HG02588 (cell line): Measurements from ENCODE around the gene SLC22A5.

Source experiments
- ATAC-seq: cut with Tn5 transposase; IDR thresholded peaks from one replicate; pipeline ENCODE4 v1.9.1; 2021; ENCODE audit warnings: mild to moderate bottlenecking, moderate library complexity; ENCODE audit not compliant: unreplicated experiment

Gene SLC22A5

DNA sequence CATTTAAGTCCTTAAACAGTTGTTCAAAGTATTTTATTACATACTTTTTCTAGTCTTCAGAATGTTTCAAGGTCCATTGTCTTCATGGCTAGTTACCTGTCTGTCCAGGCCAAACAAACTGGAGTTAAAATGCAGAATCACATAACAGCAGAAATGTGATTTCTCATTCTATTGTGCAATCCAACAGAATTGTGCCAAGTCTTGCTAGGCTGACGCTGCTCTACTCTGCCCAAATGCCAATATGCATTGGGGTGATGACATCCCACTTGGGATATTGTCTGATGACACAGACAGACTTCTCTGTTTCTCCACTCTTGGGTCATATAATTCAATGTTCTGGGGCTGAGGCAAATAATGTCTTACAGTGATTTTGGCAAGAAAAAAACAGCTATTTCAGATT lies 5.2 kb upstream of the SLC22A5 start:
- no peak for ATAC-seq

- ATAC-seq: no peak
Observed at GRCh38 chr5:132365213-132365612, 4.3 kb upstream of the SLC22A5 start.

DNA sequence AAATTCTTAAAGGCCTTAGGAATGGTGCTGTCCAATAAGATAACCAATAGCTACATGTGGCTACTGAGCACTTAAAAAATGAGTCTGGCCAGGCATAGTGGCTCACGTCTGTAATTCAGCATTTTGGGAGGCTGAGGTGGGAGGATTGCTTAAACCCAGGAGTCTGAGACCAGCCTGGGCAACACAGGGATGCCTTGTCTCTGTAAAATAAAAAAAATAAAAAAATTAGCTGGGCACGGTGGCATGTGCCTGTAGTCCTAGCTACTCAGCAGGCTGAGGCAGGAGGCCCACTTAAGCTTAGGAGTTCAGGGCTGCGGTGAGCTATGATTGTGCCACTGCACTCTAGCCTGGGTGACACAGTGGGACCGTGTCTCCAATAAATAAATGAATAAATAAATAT lies 1.3 kb upstream of the SLC22A5 start:
- no peak for ATAC-seq

DNA sequence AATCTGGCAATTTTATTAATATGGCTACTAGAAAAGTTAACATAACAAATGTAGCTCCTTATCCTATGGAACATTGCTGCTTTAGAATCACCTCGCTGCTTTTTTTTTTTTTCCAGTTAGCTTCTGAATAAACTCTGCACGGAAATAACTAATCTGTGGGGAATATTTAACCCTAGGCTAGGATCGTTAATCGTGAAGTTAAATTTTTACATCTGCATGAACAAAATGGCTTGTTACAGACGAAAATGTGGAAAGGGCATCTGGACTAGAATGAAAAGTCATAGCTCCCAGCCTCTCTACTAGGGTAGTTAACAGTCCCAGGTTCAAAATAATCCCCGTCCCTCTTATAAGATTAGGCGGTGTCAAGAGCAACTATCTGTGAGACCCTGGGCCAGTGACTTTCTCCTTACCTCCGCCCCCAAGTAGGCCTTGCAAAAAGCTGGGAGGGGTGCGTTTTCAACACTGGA lies 470 bp upstream of the SLC22A5 start:
- ATAC-seq: no peak

DNA sequence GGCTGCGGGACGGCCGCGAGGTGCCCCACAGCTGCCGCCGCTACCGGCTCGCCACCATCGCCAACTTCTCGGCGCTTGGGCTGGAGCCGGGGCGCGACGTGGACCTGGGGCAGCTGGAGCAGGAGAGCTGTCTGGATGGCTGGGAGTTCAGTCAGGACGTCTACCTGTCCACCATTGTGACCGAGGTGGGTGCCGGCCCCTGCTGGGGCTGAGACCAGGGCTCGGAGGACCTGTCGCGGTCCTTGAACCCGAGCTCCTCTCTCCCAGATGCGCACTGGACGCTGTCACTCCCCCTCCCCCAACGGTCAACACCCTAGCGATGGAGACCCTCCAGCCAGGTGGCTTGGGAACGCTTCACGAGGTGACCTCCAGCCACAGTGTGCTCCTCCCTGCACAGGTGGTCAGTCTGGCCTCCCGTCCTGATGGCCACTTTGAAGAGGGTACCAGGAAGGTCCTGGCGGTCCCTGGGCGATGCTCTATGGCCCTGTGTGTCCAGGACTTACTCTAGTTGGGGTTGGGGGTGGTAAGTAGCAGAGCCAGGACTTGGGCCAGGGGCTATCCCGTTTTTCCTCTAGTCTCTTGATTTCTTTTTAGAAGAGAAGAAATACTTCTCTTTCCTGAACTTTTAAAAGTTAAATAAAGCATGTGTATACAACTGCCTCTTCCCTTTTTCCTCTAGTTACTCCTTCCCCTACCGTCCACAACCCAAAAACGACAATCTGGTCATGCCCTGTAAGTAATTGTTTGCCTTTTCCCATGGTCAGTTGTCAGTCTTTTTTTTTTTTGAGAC lies 866 bp downstream of the SLC22A5 start:
- ATAC-seq: no peak

GRCh38 chr5:132370971-132371602 lies 1.6 kb downstream of the SLC22A5 start:
- ATAC-seq: no peak

DNA sequence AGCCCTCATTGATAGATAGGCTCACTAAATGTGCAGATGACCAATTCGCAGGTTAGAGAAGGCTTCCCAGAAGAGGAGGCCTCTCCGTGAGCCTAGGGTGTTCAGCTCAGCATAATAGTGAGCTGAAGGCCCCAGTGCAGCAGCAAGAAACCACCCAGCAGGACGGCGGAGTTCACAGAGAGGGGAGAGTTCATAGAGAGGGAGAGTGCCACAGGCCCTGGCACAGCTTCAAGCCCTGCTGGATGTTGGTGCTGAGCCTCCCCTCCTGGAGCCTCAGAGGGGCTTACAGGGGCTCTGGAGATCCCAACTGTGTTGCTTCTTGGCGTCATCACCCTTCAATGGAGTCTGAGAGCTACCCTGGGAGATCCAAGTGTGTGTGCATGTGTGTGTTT lies 2.1 kb downstream of the SLC22A5 start:
- no peak for ATAC-seq

GRCh38 chr5:132372127-132372526 lies 2.6 kb downstream of the SLC22A5 start:
- no peak for ATAC-seq

DNA sequence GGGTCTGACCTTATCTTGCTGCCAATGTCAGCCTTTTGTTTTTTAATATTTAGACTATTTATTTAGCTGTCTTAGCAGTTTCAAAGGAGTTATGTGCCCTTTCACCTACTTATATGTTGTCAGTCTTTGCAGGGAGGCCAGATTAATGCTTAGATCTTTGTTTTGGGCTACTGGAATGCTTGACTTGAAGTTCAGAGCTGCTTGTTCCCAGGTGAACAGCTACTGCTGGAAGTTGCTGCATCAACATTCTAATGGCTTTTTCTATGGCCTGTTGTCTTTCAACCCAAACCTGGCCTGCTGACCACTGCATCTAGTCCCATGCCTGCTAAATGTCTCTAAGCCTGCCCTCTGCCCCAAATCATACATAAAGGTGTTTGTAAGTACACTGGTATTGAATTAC lies 3.0 kb downstream of the SLC22A5 start:
- ATAC-seq: no peak

GRCh38 chr5:132375957-132376356 lies 6.4 kb downstream of the SLC22A5 start:
- no peak for ATAC-seq

DNA sequence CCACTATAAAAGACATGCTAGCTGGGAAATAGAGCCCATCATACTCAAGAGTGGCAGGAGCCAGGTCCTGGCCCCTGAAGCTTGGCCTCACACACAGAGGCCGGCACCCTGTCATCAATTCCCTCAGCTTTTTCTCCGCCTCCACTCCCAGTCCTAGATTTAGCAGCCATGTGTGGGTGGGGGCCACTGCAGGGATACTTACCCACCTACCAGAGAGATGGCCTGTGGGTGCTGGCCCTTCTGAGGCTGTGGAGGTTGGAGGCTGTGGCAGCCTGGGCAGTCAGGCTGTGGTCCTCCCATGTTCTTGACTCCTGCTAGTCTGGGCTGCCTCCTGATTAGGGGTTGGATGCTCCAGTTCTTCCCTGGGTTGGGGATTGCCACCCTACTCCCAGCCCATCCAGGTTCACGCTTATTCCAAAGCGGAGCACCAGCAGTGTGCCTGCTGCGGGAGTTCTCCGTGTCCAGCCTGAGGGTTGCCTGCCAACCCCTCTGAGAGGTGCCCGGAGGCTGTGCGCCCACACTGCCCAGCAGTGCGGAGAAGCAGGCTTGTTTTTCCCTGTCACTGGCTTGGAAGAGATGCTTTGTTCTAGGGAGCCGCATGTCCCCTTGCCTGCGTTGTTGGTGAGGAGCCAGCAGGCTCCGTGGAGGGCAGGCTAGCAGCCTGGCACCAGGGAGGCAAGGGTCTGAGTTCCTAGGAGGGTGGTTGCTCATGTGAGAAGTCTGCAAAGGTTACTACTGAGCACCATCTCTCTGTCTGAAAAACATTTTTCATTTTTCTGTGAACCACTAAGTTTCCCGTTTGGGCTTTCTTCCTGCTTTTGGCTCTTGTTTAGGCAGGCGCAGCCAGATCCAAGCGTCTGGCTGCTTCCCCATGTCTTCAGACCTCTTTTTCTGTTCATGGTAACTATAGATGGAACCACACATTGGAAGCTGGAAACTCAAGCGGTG lies 7.5 kb downstream of the SLC22A5 start:
- no peak for ATAC-seq

DNA sequence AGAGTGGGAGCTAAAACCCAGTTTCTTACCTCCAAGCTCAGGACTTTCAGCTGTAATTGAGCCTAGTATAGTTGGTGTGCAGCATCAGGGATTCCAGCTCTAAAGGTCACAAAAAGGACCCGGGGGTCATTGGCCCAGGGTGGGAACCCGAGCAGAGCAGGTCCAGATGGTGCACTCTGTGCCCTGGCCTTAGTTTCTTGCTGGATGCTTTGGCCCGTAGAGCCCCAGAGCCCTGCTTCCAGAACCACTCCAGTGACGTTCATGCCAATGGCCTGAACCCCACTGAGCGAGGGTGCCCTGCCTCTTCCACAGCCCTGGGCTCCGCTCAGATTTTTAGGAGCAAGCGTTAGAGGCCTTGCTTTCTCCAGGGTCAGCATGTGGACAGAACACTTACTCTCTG lies 8.2 kb downstream of the SLC22A5 start:
- no peak for ATAC-seq

DNA sequence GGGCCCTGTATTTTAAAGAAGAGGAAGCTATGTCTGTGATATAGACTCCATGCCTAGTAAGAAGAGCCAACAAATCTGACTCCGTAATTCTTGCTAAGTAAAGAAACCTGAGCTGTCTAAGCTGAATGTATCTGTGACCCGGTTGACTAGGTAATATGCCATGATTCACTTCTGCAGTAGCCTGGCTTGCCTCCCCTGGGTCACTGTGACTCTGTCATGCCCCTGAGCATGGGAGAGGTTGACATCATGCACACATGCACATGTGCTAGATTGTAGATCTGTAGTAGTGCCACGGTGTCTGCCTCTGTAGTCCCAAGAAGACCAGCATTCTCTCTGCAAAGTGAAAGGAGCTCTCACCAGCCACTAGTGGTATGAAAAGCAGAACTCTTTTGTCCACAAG lies 9.1 kb downstream of the SLC22A5 start:
- no peak for ATAC-seq

GRCh38 chr5:132380047-132380446 lies 10.5 kb downstream of the SLC22A5 start:
- ATAC-seq: no peak

DNA sequence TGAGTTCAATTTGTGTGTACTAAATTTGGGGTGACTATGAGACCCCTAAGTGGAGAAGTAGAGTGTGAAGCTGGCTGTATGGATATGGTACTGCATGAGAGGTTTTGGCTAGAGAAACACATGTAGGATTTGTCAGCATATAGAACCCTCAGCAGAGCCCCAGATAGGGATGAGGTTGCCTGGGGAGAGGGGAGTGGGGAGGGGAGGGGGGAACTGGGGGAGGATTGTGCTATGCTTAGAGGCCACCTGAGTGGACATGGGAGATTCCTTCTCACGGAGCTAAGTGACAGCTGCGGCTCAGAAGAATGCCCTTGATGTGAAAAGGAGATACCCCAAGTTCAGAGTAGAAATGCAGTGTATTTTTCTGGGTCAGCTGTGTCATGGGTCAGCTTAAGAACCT lies 11.2 kb downstream of the SLC22A5 start:
- ATAC-seq: no peak

- no peak for ATAC-seq
Observed at GRCh38 chr5:132381614-132382013, 12.1 kb downstream of the SLC22A5 start.

- ATAC-seq: no peak
Observed at GRCh38 chr5:132383261-132383660, 13.8 kb downstream of the SLC22A5 start.

GRCh38 chr5:132383984-132384383 lies 14.5 kb downstream of the SLC22A5 start:
- ATAC-seq: no peak

DNA sequence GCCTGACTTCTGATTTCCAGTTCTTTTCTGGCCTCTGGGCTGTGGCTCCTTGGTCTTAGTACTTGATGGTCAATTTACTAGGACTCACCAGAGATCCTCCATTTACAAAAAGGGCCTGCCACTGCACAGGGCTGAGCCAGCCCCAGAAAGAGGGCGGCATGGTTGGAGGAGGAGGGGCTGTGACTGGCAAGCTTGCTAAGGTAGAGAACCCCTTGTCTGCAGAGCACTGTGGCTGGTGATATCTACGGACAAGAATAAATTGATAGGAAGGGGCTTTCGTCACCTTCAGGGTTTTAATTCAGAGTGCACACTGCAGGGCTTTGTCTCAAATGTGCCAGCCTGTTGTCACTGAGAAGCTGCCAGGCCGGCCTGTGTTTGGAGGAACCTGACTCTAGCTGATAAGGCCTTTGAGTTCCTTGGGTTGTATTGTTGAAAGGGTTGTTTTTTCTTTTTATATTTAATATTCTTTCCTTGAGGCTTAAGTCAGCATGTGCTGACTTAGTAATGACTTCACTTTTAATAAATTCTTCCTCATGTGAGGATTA lies 15.1 kb downstream of the SLC22A5 start:
- ATAC-seq: no peak

DNA sequence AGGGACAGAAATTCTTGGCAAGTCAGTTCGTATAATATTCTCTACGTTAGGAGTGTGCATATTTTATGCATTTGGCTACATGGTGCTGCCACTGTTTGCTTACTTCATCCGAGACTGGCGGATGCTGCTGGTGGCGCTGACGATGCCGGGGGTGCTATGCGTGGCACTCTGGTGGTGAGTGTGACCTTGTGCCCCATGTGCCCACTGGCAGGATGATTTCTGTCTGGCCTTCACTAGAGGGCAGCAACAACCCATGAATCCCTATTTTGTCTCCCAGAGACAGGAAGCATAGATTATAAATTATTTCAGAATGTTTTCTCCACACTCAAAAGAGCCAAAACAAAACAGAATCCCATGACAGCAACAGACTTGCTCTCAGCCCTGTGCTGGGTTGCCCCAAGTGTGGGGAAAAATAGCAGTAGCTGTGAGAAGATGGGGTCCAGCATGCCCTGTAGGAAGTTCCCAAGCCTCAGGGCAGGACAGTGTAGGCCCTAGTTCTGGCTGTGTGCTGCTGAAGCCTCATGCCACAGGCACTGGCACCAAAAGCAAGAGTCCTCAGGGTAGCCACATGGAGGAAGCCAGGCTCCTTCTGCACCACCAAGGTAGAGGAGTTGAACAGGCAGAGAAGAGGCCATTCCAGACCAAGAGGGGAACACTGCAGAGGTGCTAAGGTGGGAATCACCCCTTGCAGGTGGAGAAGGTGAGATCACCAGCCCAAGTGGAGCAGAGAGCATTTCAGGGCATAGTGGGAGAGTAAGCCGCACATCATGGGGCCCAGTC lies 16.0 kb downstream of the SLC22A5 start:
- no peak for ATAC-seq
